HepG2 (cell line): ENCODE data around the gene TADA3. TPM values are rescaled to one million over a fixed set of nuclear protein-coding genes. Genes with fewer than 3 reads are reported as not detected.

ENCODE experiments used
- BRCA1 ChIP-seq: sonication (generic); formaldehyde crosslinking; IDR thresholded peaks from 2 replicates; pipeline ENCODE4 v1.4.0; 2020; ENCODE audit warnings: missing genetic modification reagents
- KDM6A ChIP-seq: IDR thresholded peaks from 2 replicates; pipeline ENCODE4 v1.6.1; 2016; ENCODE audit warnings: low read depth
- MZF1 ChIP-seq: sonication (generic); formaldehyde crosslinking; IDR thresholded peaks from 2 replicates; pipeline ENCODE4 v1.8.1; 2023; ENCODE audit warnings: mild to moderate bottlenecking, missing genetic modification reagents, borderline replicate concordance
- PTBP1 ChIP-seq: fragments of 200-400 bp; formaldehyde crosslinking; IDR thresholded peaks from 2 replicates; pipeline ENCODE4 v1.6.1; 2018; ENCODE audit warnings: low read length, low read depth; ENCODE audit not compliant: poor library complexity, severe bottlenecking
- SYNCRIP ChIP-seq: fragments of 200-400 bp; formaldehyde crosslinking; IDR thresholded peaks from 2 replicates; pipeline ENCODE4 v1.6.1; 2018; ENCODE audit warnings: mild to moderate bottlenecking, low read depth, low read length; ENCODE audit not compliant: insufficient read depth
- TBP ChIP-seq: sonication (generic); formaldehyde crosslinking; IDR thresholded peaks from 2 replicates; pipeline ENCODE4 v1.5.0; 2020; ENCODE audit warnings: missing genetic modification reagents
- YEATS2 ChIP-seq: sonication (generic); formaldehyde crosslinking; IDR thresholded peaks from 2 replicates; pipeline ENCODE4 v1.4.0; 2020; ENCODE audit warnings: missing genetic modification reagents, borderline replicate concordance
- ZBTB20 ChIP-seq: sonication (generic); formaldehyde crosslinking; IDR thresholded peaks from 2 replicates; pipeline ENCODE4 v1.8.1; 2023; ENCODE audit warnings: missing genetic modification reagents, low read depth, mild to moderate bottlenecking, borderline replicate concordance
- ZBTB38 ChIP-seq: sonication (generic); formaldehyde crosslinking; IDR thresholded peaks from 2 replicates; pipeline ENCODE4 v1.5.1; 2020; ENCODE audit warnings: mild to moderate bottlenecking, missing genetic modification reagents
- ZIK1 ChIP-seq: sonication (generic); formaldehyde crosslinking; IDR thresholded peaks from 2 replicates; pipeline ENCODE4 v1.5.0; 2020; ENCODE audit warnings: mild to moderate bottlenecking, low read depth, missing genetic modification reagents, borderline replicate concordance
- ZKSCAN1 ChIP-seq: fragments of 150-350 bp; IDR thresholded peaks from 2 replicates; pipeline ENCODE4 v1.6.1; 2014; ENCODE audit warnings: low read length
- ZNF547 ChIP-seq: sonication (generic); formaldehyde crosslinking; IDR thresholded peaks from 2 replicates; pipeline ENCODE4 v1.5.1; 2020; ENCODE audit warnings: mild to moderate bottlenecking, missing genetic modification reagents
- ZSCAN31 ChIP-seq: sonication (generic); formaldehyde crosslinking; IDR thresholded peaks from 2 replicates; pipeline ENCODE4 v1.5.0; 2020; ENCODE audit warnings: low read depth, mild to moderate bottlenecking, missing genetic modification reagents
- polyA plus RNA-seq, 8 experiments: library from polyadenylated mRNA; depleted of rRNA in 3 of 8; stranded (reverse) in 7 of 8; unstranded in 1 of 8; fragments of >200 nt; fragmentation: Illumina TruSeq in 4 of 8; extraction: Trizol in 4 of 8; gene quantifications; 2 replicates each; pipeline versions ENCODE4 v1.2.1 to v1.2.3, GENCODE V29; 2011 to 2016; ENCODE audit warnings: low read depth in 4 of 8, missing spikeins in 1 of 8, mixed read lengths in 1 of 8; ENCODE audit not compliant: insufficient read depth in 1 of 8
- total RNA-seq, 5 experiments: library from RNA; depleted of rRNA; stranded (reverse); fragments of >200 nt; fragmentation: Illumina TruSeq; extraction: Trizol; gene quantifications; 2 replicates each; pipeline ENCODE4 v1.2.3, GENCODE V29; 2016; ENCODE audit warnings: low read depth in 1 of 5
- TF ChIP-seq, protein P1 (sequence below): fragments of 450-650 bp; IDR thresholded peaks from 2 replicates; pipeline ENCODE4 v1.6.1; 2017
- TF ChIP-seq, protein P2 (sequence below): sonication (generic); formaldehyde crosslinking; IDR thresholded peaks from 2 replicates; pipeline ENCODE4 v1.5.1; 2020; ENCODE audit warnings: mild to moderate bottlenecking, missing genetic modification reagents, moderate library complexity
- TF ChIP-seq, protein P3 (sequence below): sonication (generic); formaldehyde crosslinking; IDR thresholded peaks from 2 replicates; pipeline ENCODE4 v1.8.0; 2022; ENCODE audit warnings: missing genetic modification reagents, mild to moderate bottlenecking, inconsistent platforms, borderline replicate concordance
- TF ChIP-seq, protein P4 (sequence below): sonication (generic); formaldehyde crosslinking; IDR thresholded peaks from 2 replicates; pipeline ENCODE4 v1.4.0; 2020; ENCODE audit warnings: mild to moderate bottlenecking, missing genetic modification reagents
- TF ChIP-seq, protein P5 (sequence below): sonication (generic); formaldehyde crosslinking; IDR thresholded peaks from 2 replicates; pipeline ENCODE4 v1.4.0; 2020; ENCODE audit warnings: mild to moderate bottlenecking, low read depth, missing genetic modification reagents
- TF ChIP-seq, protein P6 (sequence below): sonication (generic); formaldehyde crosslinking; IDR thresholded peaks from 2 replicates; pipeline ENCODE4 v1.8.0; 2022; ENCODE audit warnings: missing genetic modification reagents, low read depth, mild to moderate bottlenecking, borderline replicate concordance
- TF ChIP-seq, protein P7 (sequence below): IDR thresholded peaks from 2 replicates; pipeline ENCODE4 v1.6.1; 2016

The TADA3 gene
- total and polyA plus RNA-seq, 2 of the 13 experiments (the other 11 are each of a cell fraction or from before 2014, with no cell fraction given), result 32.1 to 37.1 TPM

DNA sequence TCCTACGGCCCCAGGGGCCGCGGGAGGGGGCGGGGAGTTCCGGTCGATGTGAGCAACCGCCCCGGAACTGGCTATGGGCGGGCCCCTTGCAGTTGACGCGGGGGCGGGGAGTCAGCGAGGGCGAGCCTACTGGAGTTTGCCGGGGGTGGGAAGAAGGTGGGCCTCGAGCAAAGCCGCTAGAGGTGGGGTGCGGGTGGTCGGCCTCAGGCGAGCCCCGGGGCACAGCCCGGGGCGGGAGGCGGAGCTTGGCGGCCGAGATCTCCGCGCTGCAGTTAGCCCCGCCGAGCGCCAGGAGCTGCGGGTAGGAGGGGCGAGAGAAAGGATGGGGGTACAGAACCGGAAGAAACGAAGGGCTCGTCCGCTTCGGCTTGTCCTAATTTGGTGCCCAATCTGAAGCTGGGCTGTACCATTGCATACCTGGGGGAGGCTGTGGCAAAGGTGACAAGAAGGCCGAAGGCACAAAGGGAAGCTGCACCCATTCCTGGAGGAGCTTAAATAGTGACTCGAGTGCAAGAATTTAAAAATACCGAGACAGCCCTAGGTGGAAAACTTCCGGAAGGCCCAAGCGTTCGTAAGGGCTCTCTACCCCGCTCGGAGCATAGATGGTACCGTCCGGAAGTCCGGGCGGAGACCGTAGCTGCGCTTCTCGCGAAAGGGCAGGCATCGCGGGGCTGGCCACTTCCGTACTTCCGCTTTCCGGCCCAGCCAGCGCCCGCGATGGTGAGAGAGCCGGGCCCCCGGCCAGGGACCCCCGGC, at the start of gene TADA3, which contains the start of gene ARPC4 (continued):
- TF ChIP-seq, protein P1, sequence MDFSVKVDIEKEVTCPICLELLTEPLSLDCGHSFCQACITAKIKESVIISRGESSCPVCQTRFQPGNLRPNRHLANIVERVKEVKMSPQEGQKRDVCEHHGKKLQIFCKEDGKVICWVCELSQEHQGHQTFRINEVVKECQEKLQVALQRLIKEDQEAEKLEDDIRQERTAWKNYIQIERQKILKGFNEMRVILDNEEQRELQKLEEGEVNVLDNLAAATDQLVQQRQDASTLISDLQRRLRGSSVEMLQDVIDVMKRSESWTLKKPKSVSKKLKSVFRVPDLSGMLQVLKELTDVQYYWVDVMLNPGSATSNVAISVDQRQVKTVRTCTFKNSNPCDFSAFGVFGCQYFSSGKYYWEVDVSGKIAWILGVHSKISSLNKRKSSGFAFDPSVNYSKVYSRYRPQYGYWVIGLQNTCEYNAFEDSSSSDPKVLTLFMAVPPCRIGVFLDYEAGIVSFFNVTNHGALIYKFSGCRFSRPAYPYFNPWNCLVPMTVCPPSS, result no peak
- peak; percentile 32; the same call in 1 of the 2 replicates for TF ChIP-seq ZBTB38
- TF ChIP-seq YEATS2 (CRISPR knock-in tag), result peak; percentile 72
- TF ChIP-seq, protein P2, sequence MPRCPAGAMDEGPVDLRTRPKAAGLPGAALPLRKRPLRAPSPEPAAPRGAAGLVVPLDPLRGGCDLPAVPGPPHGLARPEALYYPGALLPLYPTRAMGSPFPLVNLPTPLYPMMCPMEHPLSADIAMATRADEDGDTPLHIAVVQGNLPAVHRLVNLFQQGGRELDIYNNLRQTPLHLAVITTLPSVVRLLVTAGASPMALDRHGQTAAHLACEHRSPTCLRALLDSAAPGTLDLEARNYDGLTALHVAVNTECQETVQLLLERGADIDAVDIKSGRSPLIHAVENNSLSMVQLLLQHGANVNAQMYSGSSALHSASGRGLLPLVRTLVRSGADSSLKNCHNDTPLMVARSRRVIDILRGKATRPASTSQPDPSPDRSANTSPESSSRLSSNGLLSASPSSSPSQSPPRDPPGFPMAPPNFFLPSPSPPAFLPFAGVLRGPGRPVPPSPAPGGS (CRISPR knock-in tag), result no peak
- TF ChIP-seq, protein P3, sequence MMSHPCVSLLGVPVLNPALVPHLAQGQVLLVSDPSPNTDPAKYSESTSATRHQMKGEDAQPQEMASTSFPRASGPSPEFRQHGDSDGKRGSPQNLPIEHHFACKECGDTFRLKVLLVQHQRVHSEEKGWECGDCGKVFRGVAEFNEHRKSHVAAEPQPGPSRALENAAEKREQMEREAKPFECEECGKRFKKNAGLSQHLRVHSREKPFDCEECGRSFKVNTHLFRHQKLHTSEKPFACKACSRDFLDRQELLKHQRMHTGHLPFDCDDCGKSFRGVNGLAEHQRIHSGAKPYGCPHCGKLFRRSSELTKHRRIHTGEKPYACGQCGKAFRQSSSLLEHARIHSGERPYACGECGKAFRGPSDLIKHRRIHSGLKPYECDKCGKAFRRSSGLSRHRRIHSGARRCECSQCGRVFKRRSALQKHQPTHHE, result no peak
- 0 out of 2 replicates have a peak, but pooled peaks have one; percentile 27 for TF ChIP-seq ZSCAN31 (CRISPR knock-in tag)
- TF ChIP-seq, protein P4, sequence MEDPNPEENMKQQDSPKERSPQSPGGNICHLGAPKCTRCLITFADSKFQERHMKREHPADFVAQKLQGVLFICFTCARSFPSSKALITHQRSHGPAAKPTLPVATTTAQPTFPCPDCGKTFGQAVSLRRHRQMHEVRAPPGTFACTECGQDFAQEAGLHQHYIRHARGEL (CRISPR knock-in tag), result no peak
- TF ChIP-seq TBP (CRISPR knock-in tag), result no peak
- TF ChIP-seq SYNCRIP, result no peak
- TF ChIP-seq, protein P5, sequence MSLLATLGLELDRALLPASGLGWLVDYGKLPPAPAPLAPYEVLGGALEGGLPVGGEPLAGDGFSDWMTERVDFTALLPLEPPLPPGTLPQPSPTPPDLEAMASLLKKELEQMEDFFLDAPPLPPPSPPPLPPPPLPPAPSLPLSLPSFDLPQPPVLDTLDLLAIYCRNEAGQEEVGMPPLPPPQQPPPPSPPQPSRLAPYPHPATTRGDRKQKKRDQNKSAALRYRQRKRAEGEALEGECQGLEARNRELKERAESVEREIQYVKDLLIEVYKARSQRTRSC (CRISPR knock-in tag), result no peak
- no peak for TF ChIP-seq KDM6A
- TF ChIP-seq BRCA1 (CRISPR knock-in tag), result 0 out of 2 replicates have a peak, but pooled peaks have one; percentile 33
- TF ChIP-seq ZBTB20, result 0 out of 2 replicates have a peak, but pooled peaks have one; percentile 9
- TF ChIP-seq, protein P6, sequence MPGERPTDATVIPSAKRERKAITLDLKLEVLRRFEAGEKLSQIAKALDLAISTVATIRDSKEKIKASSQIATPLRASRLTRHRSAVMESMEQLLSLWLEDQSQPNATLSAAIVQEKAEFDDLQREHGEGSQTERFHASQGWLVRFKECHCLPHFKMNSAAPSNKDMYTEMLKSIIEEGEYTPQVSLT (CRISPR knock-in tag), result no peak
- peak; percentile 8; the same call in 1 of the 2 replicates for TF ChIP-seq ZIK1
- no peak for TF ChIP-seq MZF1 (CRISPR knock-in tag)
- no peak for TF ChIP-seq ZKSCAN1
- no peak for TF ChIP-seq PTBP1
- no peak for TF ChIP-seq ZNF547 (CRISPR knock-in tag)
- TF ChIP-seq, protein P7, sequence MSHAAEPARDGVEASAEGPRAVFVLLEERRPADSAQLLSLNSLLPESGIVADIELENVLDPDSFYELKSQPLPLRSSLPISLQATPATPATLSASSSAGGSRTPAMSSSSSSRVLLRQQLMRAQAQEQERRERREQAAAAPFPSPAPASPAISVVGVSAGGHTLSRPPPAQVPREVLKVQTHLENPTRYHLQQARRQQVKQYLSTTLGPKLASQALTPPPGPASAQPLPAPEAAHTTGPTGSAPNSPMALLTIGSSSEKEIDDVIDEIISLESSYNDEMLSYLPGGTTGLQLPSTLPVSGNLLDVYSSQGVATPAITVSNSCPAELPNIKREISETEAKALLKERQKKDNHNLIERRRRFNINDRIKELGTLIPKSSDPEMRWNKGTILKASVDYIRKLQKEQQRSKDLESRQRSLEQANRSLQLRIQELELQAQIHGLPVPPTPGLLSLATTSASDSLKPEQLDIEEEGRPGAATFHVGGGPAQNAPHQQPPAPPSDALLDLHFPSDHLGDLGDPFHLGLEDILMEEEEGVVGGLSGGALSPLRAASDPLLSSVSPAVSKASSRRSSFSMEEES (CRISPR knock-in tag), result peak; percentile 9; the same call in 1 of the 2 replicates
